ENCODE data around the gene EIF2D. TPM values are rescaled to one million over a fixed set of nuclear protein-coding genes. Genes with fewer than 3 reads are reported as not detected.

The EIF2D gene
- total and polyA plus RNA-seq, 9 of the 15 experiments (the other 6 are each of a cell fraction or from before 2014, with no cell fraction given): 81.1 to 138 (median 93.9) TPM

- TF ChIP-seq BDP1 (IDR thresholded peaks at IDR 0.05; ENCODE audit: insufficient read depth, insufficient read length) (no peak), MECOM (CRISPR knock-in tag; IDR thresholded peaks at IDR 0.05) (peak; percentile 69; the same call in 1 of the 2 replicates), CBFB (CRISPR knock-in tag; IDR thresholded peaks at IDR 0.05) (no peak), POLR2AphosphoS5 (IDR thresholded peaks at IDR 0.05; ENCODE audit: control insufficient read depth, insufficient read depth, low read depth, low read length) (peak; percentile 91), POU5F1 (IDR thresholded peaks at IDR 0.05; ENCODE audit: borderline replicate concordance, low read depth, low read length, partially characterized antibody) (no peak), NR2F6 (CRISPR knock-in tag; IDR thresholded peaks at IDR 0.05) (no peak), RBFOX2 (IDR thresholded peaks at IDR 0.05; ENCODE audit: low read depth, low read length) (no peak), ZNF778 (CRISPR knock-in tag; IDR thresholded peaks at IDR 0.05) (no peak), CREB1 (IDR thresholded peaks at IDR 0.05) (peak; percentile 46; the same call in 1 of the 2 replicates), CREB1 (CRISPR knock-in tag; IDR thresholded peaks at IDR 0.05) (no peak; the same call in 1 of the 2 replicates), BHLHE40 (IDR thresholded peaks at IDR 0.05; ENCODE audit: low read length) (no peak), MAFF (IDR thresholded peaks at IDR 0.05; ENCODE audit: low read length) (peak; percentile 60; the same call in 1 of the 2 replicates), ATF3 (IDR thresholded peaks at IDR 0.05) (no peak), ATF3 (CRISPR knock-in tag; conservative IDR thresholded peaks at IDR 0.05) (no peak), LEF1 (IDR thresholded peaks at IDR 0.05) (peak; percentile 91), TEAD2 (tag; IDR thresholded peaks at IDR 0.05) (0 out of 2 replicates have a peak, but pooled peaks have one; percentile 28), MYC (IDR thresholded peaks at IDR 0.05; ENCODE audit: low read depth, low read length) (no peak), MYC (CRISPR knock-in tag; IDR thresholded peaks at IDR 0.05; ENCODE audit: borderline replicate concordance, low read depth) (no peak), SNRNP70 (optimal IDR thresholded peaks at IDR 0.05; ENCODE audit: low read depth, low read length) (no peak), STAG1 (CRISPR knock-in tag; IDR thresholded peaks at IDR 0.05; ENCODE audit: borderline replicate concordance) (no peak)
- TF ChIP-seq, protein P1, sequence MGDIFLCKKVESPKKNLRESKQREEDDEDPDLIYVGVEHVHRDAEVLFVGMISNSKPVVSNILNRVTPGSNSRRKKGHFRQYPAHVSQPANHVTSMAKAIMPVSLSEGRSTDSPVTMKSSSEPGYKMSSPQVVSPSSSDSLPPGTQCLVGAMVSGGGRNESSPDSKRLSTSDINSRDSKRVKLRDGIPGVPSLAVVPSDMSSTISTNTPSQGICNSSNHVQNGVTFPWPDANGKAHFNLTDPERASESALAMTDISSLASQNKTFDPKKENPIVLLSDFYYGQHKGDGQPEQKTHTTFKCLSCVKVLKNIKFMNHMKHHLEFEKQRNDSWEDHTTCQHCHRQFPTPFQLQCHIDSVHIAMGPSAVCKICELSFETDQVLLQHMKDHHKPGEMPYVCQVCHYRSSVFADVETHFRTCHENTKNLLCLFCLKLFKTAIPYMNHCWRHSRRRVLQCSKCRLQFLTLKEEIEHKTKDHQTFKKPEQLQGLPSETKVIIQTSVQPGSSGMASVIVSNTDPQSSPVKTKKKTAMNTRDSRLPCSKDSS (IDR thresholded peaks at IDR 0.05; ENCODE audit: low read depth, partially characterized antibody): no peak
Measured at GRCh38 chr1:206651958-206652890, 40.0 kb upstream of the EIF2D start (continued).
